HG03575 (cell line): ENCODE data around the gene DDX24.

ENCODE experiments used
- ATAC-seq: cut with Tn5 transposase; IDR thresholded peaks from one replicate; pipeline ENCODE4 v1.9.1; 2021; ENCODE audit not compliant: unreplicated experiment, insufficient number of reproducible peaks, low FRiP score; ENCODE audit errors: extremely low read depth

DDX24 gene

DNA sequence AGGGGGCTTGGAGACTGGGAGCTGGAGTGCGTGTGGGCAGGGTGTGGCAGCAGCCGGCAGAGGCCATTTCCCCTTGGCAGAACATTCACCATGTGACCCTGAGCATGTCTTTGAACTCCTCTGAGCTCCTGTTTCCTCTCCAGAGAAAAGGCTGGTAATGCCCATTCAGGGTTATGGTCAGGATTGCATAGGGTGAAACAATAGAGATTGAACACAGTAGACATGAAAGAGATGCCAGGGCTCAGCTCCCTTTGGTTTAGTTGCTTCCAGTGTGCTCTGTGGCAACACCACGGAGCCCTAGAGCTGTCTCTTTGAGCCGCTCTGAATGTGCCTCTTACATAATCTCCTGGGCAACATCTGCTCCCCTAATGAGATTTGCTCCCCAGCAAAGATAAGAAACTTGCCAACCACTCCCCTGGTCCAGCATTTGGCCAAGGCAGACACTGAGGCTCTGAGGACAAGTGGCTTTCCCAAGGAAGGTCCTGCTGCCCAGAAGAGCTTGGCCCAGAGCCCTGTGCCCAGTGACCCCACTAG lies 34.1 kb upstream of the DDX24 start:
- ATAC-seq: no peak

DNA sequence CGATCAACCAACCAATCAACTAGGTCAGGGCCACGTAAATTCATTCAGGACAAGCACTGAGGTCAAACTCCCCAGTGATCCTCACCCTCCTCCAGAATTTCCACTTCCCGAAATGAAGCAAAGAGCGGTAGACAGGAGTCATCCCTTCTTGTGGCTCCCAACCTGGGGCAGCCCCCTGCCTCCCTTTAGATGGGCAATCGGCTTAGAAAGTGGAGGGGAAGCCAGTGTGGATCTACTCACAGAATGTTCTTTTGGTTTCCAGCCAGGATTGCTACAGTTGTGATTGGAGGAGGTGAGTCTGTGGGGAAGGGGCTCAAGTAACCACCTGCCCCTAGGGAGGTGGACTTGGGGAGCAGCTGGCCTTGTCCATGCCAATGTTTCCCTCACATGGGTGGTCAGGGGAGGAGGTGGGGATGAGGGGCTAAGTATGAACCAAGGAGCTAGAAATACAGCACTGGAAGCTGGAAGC lies 33.6 kb upstream of the DDX24 start:
- ATAC-seq: no peak

DNA sequence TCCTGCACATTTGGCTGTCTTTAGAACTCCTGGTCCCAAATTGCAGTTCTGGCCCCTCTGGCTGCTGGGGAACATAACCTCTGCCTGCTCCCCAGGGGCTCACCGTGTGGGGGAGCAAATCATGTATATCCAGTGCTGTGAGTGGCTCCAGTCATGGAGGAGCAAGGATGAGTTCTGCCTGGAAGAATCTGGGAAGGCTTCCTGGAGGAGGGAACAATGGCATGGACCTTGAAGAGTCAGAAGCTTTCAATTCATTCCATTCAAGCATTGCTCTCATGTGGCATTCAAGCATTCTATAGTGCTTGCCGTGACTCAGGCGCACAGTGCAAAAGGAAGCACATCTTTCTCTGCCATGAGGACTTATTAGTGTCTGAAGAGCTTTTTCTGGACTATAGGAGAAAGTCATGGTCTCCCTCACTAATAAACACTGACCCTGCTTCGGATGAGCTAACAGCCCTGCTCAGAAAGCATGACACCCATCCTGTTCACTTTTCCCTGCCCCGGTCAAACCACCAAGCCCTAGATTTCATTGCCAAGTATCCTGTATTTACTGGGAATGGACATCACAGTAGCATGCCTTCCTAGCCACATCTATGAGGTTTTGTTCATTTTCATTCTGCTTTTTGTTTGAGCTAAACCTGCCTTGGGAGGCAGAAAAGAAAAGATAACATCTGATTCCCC lies 33.0 kb upstream of the DDX24 start:
- ATAC-seq: no peak

DNA sequence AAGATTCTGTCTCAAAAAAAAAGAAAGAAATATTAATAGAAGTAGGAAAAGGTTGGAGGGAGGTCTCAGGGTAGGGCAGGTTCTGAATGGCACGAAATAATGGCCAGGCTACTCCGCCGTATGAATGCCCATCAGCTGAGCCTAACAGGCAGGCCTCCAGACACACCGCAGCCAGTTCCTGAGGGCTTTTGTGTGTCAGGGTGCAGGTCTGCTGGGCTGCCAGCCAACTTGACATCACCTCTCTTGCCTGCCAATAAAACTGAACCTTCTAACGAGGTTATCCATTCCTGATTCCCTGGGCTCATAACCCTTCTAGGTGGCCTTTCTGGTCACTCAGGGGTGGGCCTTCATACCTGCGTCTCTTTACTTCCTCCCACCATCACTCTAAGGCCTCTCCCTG lies 32.5 kb upstream of the DDX24 start:
- ATAC-seq: no peak

DNA sequence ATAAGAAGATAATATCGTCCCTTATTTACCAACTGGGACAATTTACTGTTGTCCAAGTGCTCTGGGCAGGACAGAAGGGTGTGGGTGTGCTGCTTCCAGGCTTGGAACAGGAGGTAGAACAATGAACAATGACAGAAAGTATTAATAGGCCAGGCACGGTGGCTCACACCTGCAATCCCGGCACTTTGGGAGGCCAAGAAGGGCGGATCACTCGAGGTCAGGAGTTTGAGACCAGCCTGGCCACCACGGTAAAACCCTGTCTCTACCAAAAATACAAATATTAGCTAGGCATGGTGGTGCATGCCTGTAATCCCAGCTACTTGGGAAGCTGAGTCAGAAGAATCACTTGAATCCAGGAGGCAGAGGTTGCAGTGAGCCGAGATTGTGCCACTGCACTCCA lies 32.1 kb upstream of the DDX24 start:
- no peak for ATAC-seq

DNA sequence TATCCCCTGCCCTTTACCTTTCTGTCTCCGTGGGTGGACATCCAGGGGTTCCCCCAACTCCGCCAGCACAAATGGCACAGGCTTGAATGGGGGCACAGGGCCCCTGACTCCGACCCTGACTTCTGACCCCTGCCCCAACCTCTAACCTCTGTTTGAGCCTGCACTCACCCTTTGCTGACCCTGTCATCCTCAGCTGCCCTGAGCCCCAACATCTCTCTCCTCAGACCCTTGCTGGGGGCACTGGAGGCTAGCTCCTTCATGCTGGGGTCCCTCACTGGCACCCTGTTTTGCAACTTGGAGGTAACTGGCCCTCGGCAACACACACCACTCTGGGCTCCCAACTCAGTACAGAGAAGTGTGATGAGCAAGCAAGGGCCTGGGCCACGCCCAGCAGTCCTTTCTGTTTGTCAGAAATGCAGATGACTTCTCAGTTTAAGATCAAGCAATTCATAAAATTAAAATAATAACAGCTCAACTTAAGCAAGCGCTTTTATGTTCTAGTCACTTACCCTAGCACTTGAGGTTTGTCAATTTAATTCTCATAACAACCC lies 31.6 kb upstream of the DDX24 start:
- ATAC-seq: no peak

DNA sequence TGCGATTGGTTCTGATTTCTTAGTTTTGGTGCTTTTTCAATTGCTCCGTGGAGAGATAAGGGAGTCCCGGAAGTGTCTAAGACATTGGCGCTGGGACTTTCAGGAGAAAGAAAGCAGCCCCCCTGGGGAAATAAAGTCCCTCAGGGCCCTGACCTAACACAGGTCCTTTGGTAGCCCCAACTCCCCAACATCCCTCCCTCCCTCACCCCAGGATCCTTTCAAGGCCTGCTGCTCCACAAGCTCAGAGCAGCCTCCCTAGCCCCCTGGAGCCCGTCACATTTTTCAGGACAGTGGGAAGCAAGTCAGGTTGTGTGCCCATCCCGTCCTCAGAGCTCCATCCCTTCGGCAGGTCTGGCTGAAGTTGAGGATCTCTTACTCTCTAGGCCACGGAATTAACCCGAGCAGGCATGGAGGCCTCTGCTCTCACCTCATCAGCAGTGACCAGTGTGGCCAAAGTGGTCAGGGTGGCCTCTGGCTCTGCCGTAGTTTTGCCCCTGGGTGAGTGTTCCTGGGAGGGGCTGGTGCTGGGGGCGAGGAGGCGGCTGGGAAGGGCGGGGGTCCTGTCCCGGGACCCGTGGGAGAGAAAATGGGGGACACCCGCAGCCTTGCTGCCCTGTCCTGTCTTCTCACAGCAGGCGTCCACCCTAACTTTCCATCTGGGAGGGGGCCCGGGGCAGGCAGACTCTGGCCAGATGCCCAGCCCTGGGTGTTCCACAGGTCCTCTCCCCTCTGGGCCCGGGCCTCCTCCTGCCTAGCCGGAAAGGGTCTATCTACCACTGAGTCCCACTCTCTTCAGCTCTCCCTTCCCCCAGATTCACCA lies 30.5 kb upstream of the DDX24 start:
- ATAC-seq: no peak

DNA sequence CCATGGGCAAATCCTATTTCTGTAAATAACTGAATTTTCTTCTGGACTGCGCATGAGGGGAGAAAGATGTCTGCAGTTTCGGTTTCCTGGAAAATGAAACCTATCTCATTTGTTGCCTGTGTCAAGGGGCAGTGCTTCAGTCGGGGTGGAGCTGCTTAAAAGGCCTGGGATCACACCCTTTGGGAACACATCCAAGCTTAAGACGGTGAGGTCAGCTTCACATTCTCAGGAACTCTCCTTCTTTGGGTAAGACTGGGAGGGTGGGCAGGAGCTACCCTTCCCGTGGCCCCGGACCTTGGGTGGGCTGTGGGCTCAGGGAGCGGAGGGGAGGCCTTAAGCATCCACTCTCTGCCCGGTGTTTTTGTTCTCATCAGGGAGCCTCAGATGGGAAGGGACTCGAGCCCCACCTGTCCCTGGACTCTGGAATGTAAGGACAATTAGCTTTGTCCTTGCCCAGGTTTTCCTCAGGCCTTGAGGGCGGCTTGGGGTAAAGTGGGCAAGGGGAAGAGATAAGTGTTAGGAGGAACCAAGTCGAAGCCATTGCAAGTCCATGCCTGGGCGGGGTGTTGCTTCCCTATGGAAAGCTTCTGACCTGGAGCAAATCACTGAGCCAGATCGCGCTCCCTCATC lies 29.7 kb upstream of the DDX24 start, which contains the start of gene IFI27:
Gene IFI27 (plus strand): TSS at position 185 of the 630 bp plus-strand sequence.
- no peak for ATAC-seq

DNA sequence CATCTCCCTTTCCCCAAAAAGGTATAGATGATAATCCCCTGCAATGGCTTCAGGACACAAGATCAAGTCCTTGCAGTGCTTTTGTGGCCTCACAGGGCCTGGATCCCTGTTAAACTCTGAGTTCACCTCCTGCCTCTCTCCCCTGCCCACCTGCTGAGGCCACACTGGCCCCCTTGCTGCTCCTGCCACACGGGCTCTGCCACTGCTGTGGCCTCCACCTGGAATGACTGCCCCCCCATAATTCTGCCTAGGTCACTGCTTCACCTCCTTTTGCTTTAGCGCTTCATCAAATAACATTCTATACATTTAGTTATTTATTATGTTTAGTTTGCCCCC lies 28.9 kb upstream of the DDX24 start:
- ATAC-seq: no peak

DNA sequence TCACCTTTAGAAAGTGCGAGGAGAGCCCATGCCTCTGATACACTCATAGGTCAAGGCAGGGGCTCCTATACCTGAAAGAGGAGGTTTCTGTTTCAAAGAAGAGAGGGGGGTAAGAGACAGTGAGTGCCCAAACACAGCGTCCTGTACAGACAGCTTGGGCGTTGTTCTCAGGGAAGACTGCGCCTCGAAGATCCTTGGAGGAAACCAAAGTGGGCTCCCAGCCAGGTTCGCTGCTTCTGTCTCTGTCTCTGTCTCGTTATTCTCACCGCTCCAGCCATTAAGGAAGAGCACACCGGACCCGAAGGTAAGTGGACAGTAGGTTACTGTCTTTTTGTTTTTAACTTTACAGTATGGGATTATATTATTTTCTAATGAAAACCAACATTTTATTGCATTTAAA lies 23.7 kb upstream of the DDX24 start:
- ATAC-seq: no peak

DNA sequence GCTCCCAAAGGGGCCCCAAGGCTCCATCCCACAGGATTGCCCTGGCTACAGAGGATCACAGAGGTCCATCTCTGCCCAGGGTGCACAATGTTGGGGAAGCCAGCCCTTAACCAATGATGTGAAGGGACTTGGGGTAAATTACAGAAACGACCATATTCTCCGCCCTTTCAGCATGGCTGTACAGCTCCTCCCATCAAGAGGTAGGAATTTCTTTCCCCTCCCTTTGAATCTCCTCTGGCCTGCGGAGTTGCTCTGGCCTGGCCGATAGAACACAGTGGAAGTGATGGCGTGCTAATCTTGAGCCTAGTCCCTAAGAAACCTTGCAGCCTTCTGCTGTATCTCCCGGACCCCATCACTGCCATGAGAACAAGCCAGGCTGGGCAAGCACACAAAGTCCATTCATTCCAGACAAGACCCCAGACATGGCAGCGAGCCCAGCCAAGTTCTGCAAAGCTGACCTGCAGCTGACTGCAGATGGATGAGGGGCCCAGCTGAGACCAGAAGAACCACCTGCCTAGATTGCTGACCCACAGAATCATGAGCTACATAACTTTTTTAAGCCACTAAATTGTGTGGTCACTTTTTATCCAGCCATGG lies 22.6 kb upstream of the DDX24 start:
- ATAC-seq: no peak

DNA sequence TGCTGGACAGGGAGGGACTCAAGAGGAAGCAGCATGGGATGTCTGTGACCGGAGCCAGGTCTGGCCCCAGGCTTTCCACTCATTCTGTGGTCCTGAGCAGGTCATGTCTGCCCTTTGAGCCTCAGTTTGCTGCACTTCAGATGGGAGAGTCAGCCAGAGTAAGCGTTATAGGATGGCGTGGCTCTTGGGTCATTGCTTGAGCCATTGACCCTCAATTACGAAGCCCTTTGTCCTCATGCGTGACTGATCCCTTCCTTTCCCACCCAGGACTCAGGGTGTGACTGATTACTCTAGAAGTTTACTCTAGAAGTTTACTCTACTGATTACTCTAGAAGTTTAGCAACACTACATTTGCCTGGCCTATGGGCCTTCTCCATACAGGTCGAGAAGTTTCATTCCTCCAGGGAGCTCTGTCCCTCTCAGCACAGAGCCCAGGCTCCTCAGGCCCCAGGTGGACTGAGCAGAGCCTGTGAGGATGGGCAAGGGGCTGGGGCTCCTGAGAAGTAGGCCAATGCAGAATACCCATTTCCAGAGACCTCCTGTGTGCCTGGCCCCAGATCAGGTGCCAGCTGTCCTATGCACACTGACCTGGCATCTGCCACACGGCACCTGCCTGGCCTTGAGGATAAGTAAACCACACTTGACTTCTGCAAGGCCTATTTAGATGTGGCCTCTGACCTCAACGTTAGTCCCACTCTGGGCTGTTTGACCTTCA lies 21.9 kb upstream of the DDX24 start:
- ATAC-seq: no peak

DNA sequence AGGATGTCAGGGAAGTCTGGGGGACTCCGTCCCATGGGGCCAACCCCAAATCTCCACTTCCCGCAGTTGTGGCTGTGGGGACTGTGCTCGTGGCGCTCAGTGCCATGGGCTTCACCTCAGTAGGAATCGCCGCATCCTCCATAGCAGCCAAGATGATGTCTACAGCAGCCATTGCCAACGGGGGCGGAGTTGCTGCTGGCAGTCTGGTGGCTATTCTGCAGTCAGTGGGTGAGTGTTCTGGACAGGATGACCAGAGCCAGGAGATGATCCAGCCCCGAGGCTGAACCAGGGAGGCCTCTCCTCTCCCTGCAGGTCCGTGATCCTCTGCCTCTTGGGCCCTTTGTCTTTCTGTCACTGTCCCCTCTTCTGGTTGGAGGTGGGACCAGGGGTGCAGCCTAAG lies 20.7 kb upstream of the DDX24 start:
- no peak for ATAC-seq

DNA sequence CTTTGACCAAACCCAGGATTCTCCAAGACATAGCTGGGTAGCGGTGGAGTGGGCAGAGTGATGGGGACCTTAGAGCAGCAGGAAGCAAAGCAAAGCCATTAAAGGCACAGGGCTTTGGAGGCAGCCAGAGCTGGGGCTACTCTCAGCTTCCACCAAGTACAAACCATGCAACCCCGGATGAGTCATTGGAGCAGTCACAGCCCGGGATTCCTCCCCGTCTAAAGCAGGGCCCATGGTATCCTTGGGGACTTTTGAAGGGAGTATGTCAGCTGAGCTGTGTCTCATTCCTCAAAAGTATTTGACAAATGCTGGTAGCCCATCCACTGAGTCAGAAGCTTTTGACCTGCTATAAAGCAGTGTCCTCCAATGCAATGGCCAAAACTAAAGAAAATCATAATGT lies 19.8 kb upstream of the DDX24 start:
- ATAC-seq: no peak

DNA sequence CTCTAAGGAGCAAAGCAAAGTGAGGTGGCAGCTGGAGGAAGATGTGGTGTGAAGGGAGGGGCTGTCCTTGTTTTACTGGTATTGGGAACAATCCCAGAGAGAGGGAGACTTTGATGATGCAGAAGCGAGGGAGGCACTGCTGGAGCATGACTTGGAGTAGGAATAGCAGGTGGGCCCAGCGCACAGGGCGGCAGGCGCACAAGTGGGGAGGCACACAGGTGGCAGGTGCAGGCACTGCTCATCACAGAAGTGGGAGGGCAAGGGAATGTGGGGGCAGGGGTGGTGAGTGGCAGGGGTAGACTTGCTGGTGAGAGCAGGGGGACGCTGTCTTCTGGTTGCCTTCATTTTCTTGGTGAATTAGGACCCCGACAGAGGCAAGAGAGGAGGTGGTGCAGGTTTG lies 18.0 kb upstream of the DDX24 start:
- ATAC-seq: no peak

DNA sequence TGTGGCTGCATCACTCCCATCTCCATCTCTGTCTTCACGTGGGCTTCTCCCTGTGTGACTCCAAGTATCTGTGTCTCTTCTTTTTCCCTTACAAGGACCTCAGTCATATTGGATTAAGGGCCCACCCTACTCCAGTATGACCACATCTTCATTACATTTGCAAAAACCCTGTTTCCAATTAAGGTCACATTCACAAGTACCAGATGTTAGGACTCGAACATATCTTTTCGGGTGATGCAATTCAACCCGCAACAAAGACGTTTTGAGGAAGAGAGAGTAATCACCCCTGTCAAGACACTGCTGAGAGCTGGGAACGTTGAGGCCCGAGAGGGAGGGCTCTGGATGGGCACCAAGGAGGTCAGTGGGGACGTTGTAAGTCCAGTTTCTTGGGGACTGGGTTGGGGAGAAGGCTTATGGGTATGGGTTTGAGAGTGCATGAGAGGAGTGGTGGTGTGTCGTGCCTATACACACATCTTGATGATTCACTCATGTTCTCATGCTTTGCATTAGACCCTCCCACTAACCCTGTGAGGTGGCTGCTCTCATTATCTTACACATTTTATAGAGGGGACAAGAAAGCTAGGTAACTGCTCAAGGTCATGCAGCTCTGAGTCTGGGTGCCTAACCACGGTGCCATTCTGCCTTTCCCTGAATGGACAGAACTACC lies 17.5 kb upstream of the DDX24 start:
- no peak for ATAC-seq

DNA sequence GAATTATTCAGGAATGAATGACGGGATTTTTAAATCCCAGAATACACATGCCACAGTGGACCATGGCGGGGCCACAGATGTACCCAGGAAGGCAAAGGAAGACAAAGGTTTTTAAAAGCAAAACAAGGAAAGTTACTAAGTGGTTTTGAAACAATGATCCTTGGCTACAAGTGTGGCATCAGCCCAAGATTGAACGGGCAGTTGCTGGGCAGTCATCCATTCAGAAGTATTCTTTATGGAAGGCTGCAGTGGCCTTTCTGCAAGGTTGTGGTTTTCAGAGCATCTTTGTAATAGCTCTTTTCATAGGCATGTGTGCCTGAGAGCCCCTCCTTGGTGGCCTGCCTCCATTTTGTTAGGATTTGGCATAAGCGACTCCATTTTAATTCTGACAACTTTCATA lies 16.1 kb upstream of the DDX24 start:
- no peak for ATAC-seq

DNA sequence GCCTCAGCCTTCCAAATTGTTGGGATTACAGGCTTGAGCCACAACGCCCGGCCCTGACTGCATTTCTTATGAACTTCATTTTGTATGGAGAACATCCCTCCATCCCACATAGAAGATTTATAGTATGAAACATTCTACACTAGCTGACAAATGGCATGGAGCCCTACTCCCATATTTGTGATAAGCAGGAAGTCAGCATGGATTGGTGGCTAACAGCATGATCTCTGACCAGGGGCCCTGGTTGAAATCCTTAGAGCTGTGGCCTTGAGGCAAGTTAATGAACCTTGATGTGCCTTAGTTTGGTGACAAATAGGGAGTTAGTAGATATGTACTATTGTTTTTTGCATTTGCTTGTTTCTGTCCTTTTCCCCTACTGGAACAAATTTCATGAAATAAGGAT lies 12.4 kb upstream of the DDX24 start:
- no peak for ATAC-seq
